Neutrophil (primary cell): Measurements from ENCODE around the gene KRTAP12-1.

Source experiments
- H3K27ac ChIP-seq: fragments of 200-600 bp; sonication (generic); 2 replicates; pipeline ENCODE4 v1.5.1; 2016; ENCODE audit warnings: mild to moderate bottlenecking, moderate library complexity
- H3K27me3 ChIP-seq: fragments of 200-600 bp; sonication (generic); 2 replicates; pipeline ENCODE4 v1.6.0; 2016; ENCODE audit warnings: mild to moderate bottlenecking
- H3K36me3 ChIP-seq: fragments of 200-600 bp; sonication (generic); 2 replicates; pipeline ENCODE4 v1.5.1; 2017
- H3K4me1 ChIP-seq, 2 experiments: fragments of 200-600 bp in 1 of 2; sonication (generic) in 1 of 2; 1 replicate in 1 of 2; 2 replicates in 1 of 2; pipeline versions ENCODE4 v1.5.1 to v1.6.1; 2013 to 2016; ENCODE audit warnings: low read depth in 1 of 2, low read length in 1 of 2, mild to moderate bottlenecking in 1 of 2, moderate library complexity in 1 of 2; ENCODE audit not compliant: control insufficient read depth in 1 of 2, insufficient read depth in 1 of 2
- H3K4me3 ChIP-seq, 2 experiments: fragments of 200-600 bp in 1 of 2; sonication (generic) in 1 of 2; 1 replicate in 1 of 2; 2 replicates in 1 of 2; pipeline ENCODE4 v1.5.1; 2013 to 2016; ENCODE audit warnings: low read depth in 1 of 2, low read length in 1 of 2, mild to moderate bottlenecking in 1 of 2, moderate library complexity in 1 of 2
- H3K9me3 ChIP-seq: fragments of 200-600 bp; sonication (generic); 2 replicates; pipeline ENCODE4 v1.5.1; 2016
- TF ChIP-seq, protein P1 (sequence below): fragments of 200-600 bp; sonication (generic); IDR thresholded peaks from 2 replicates; pipeline ENCODE4 v1.5.1; 2016; ENCODE audit warnings: antibody characterized with exemption

Gene KRTAP12-1

DNA sequence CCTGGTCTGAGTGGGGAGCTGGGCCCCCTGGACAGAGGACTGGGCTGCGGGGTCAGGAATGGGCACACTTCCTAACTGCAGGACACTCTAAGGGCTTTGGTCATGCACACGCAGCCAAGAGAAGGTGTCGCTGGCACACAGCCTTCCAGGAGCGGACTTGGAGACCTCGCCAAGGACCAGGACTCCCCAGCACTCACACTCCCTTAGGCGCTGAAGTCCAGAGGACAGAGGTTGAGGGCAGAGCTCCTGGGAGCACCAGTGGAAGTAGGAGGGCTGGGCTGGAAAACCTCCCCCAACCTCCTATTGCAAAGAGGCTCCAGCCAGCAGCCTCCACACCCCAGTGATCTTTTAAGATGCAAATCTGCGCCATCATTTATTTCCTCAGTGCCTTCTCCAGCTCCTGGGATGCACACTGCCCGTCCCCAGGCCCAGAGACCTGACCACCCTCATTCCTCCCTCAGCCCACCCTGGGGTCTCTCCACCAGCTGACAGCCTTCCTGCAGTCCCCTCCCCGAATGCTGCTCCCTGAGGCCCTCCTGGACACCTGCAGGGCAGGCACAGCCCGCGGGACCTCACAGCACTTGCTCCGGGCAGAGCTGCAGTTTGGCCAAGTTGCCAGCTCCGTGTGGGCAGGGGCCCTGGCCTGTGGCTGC is 26.4 kb upstream of the KRTAP12-1 start:
- Histone ChIP-seq H3K4me1 (no peaks in the 10 kb centered on the region), H3K27me3 (peaks cover 100% of the 10 kb centered on the region), H3K27ac (no peak overlapping the region), H3K4me3 (no peak overlapping the region), H3K9me3 (no peaks in the 10 kb centered on the region), H3K36me3 (no peaks in the 10 kb centered on the region)
- TF ChIP-seq, protein P1, sequence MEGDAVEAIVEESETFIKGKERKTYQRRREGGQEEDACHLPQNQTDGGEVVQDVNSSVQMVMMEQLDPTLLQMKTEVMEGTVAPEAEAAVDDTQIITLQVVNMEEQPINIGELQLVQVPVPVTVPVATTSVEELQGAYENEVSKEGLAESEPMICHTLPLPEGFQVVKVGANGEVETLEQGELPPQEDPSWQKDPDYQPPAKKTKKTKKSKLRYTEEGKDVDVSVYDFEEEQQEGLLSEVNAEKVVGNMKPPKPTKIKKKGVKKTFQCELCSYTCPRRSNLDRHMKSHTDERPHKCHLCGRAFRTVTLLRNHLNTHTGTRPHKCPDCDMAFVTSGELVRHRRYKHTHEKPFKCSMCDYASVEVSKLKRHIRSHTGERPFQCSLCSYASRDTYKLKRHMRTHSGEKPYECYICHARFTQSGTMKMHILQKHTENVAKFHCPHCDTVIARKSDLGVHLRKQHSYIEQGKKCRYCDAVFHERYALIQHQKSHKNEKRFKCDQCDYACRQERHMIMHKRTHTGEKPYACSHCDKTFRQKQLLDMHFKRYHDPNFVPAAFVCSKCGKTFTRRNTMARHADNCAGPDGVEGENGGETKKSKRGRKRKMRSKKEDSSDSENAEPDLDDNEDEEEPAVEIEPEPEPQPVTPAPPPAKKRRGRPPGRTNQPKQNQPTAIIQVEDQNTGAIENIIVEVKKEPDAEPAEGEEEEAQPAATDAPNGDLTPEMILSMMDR = no peak

DNA sequence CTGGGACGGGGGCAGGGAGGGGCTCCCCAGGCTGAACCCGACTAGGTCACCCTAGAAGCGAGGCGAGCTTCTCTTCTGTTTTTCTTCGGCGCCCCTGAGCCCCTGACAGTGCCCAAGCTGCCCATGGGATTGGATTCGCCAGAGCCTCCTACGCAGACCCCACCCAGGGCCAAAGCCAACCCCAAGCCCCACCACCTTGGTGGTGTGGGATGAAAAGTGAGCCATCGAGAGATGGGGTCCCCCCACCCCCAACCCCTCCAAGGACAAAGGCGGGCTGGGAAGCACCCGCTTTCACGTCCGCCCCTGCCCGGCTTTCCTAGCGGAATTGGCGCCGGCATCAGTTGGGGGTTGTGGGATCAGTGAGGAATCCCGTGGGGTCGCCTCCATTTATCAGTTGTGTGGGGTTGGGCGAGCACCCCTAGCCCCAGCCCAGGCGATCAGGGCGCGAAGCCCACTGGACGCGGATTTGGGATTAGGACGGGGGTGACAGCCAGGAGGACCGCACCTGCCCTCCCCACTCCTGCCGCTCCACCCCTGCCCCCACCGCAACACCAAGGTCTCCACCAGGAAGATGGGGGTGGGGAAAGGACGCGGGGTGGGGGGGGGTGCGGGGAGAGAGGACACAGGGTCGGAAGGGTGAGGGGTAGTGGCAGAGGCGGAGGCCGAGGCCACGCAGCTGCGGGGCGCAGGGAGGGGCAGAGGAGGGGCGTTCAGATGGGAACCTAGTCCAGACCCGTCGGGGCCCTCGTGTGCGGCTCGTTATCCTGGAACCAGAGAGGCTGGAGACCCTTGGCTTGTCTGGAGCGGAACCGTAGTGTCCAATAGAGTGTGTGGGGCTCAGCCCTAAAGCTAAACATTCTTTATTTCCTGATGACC is 25.0 kb upstream of the KRTAP12-1 start:
- Histone ChIP-seq H3K27me3 (peaks cover 100% of the 10 kb centered on the region), H3K9me3 (no peaks in the 10 kb centered on the region), H3K4me1 (no peaks in the 10 kb centered on the region), H3K27ac (no peak overlapping the region), H3K36me3 (no peaks in the 10 kb centered on the region), H3K4me3 (no peak overlapping the region)
- TF ChIP-seq, protein P1 = no peak

DNA sequence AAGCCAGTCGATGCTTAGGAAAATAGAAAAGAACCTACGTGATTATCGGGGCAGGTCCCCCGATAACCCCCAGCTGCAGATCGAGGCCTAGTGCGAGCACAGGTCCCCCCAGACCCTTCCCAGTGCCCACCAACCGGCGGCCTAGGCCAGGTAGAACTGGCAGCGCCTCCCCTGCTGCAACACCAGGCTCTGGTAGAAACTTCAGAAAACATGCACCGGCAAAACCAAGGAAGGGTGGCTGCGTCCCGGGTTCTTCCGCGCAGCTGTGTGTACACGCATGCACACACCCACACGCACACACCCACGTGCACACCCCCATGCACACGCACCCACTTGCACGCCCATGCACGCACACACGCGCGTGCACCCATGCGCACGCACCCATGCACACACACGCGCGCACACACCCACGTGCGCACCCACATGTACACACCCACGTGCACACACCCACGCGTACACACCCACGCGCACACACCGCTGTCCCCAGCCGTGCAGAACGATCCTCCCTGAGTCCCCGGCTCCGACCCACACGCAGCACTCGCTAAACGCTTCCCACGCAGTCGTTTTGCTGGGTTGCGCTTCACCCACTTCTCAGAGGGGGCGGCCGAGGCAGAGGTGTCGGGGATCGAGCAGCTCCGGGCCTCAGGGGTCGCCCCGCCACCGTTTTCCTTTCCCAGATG is 24.2 kb upstream of the KRTAP12-1 start:
- no peaks in the 10 kb centered on the region for H3K9me3 ChIP-seq
- H3K36me3 ChIP-seq = no peaks in the 10 kb centered on the region
- TF ChIP-seq, protein P1 = no peak
- H3K27me3 ChIP-seq = peaks cover 100% of the 10 kb centered on the region
- no peak overlapping the region for H3K4me3 ChIP-seq
- no peak overlapping the region for H3K27ac ChIP-seq
- H3K4me1 ChIP-seq = no peaks in the 10 kb centered on the region

DNA sequence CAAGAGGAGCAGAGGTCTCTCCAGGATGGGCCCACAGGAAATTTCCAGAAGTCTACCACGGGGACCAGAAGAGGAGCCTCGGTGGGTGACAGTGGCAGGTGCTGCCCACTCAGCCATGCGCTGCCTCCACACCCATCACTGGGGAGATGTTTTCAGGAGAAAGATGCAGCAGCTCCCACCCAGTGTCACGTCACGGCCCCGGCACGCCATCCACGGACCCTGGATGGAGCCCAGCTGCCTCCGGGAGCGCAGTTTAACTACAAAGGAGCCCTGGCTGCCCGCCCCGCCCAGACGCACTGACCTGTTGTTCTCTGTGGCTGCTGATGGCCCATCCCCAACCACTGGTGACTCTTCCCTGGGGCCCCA is 22.7 kb upstream of the KRTAP12-1 start:
- Histone ChIP-seq H3K4me1 (no peaks in the 10 kb centered on the region), H3K9me3 (no peaks in the 10 kb centered on the region), H3K4me3 (no peak overlapping the region), H3K27ac (no peak overlapping the region), H3K27me3 (peaks cover 100% of the 10 kb centered on the region), H3K36me3 (no peaks in the 10 kb centered on the region)
- TF ChIP-seq, protein P1 = no peak

DNA sequence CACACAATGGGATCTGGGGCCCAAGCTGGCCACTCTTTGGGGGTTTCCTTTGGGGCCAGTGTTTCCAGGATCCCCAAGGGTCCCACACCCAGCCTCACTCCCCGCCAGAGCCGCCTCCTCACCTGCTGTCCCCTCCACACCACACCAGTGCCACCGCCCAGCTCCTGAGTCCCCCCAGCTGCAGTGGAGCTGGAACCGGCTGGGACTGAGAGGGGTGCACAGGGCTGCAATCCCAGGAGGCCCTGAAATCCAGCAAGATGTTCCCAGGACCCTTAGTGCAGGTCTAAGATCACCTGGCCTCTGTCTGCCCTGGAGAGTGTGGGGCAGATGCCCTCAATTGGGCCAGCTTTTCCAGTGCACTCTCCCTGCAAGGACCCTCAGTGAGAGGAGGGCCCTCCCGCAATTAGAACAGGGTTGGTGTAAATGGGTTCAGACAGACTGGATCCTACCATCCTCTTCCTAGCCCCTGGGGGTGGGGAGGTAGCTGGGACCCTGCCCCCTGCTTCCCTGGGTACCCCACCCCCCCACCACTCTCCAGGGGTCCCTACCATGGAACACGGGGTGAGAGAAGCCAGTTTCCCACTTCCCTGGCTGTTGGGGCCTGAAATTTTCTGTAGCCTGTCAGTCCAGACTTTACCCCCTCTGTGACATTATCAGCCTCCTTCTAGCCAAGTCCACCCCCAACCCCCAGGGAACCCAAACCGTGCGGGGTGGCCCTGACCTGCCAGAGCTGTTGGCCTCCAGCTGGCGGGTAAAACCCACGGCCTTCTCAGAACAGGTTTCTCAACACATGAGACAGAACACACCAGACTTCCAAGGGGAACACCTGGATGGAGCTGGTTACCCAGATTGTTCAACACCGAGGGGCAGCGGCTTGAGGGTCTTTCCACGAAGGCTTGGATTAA is 22.0 kb upstream of the KRTAP12-1 start:
- no peaks in the 10 kb centered on the region for H3K9me3 ChIP-seq
- no peaks in the 10 kb centered on the region for H3K36me3 ChIP-seq
- H3K4me1 ChIP-seq = no peaks in the 10 kb centered on the region
- TF ChIP-seq, protein P1 = no peak
- H3K27me3 ChIP-seq = peaks cover 100% of the 10 kb centered on the region
- no peak overlapping the region for H3K27ac ChIP-seq
- H3K4me3 ChIP-seq = no peak overlapping the region
